Measurements from ENCODE around the gene TAGLN. TPM values are rescaled to one million over a fixed set of nuclear protein-coding genes. Genes with fewer than 3 reads are reported as not detected.

The TAGLN gene
- total and polyA plus RNA-seq, 10 donors = 117 to 1,088 (median 350) TPM

GRCh38 chr11:117222991-117223740 is 24.0 kb downstream of the TAGLN start:
- Histone ChIP-seq H3K4me1 (peaks cover 0 to 83% (median 45%) of the 10 kb centered on the region in 6 donors), H3K27me3 (replicated peaks in 1 of 7) (no peaks in the 10 kb centered on the region), H3K27ac (peak overlapping the region in 4 of 8 donors; percentile 45 to 78 (median 74)), H3K9me3 (no peaks in the 10 kb centered on the region), H3K36me3 (peaks cover 2 to 100% (median 96%) of the 10 kb centered on the region in 6 donors), H3K4me3 (no peak overlapping the region)
- WGBS, 5 donors = 94 to 97% (median 96%) methylated on average over 14 of the region's 14 CpGs
- intact Hi-C loops (cut with DNase I; ENCODE audit: low total_unique reads) = loop anchor here (10.0 kb wide), 2 partner anchors 118 to 348 kb away; no protein-coding TSS in a partner anchor
- TF ChIP-seq CTCF (IDR thresholded peaks at IDR 0.05 in 8 of 11, conservative IDR thresholded peaks at IDR 0.05 in 3 of 11) (no peak), POLR2A (IDR thresholded peaks at IDR 0.05) (no peak), POLR2AphosphoS5 (IDR thresholded peaks at IDR 0.05) (peak in 1 of 3 donors; percentile 18)
- DNase-seq = no peak

- intact Hi-C loops (cut with DNase I; ENCODE audit: low total_unique reads) = loop anchor here (10.0 kb wide), 2 partner anchors 119 to 349 kb away; no protein-coding TSS in a partner anchor
- Histone ChIP-seq H3K4me3 (no peak overlapping the region), H3K4me1 (peaks cover 1 to 77% (median 45%) of the 10 kb centered on the region in 6 donors), H3K27ac (peak overlapping the region in 3 of 8 donors; percentile 45 to 78 (median 76)), H3K27me3 (replicated peaks in 1 of 7) (no peaks in the 10 kb centered on the region), H3K9me3 (no peaks in the 10 kb centered on the region), H3K36me3 (peaks cover 2 to 100% (median 96%) of the 10 kb centered on the region in 6 donors)
- WGBS, 5 donors = 79 to 89% (median 85%) methylated on average over 16 to 17 of the region's 17 CpGs
- DNase-seq = no peak
- TF ChIP-seq POLR2AphosphoS5 (IDR thresholded peaks at IDR 0.05) = no peak
- no peak for TF ChIP-seq POLR2A (IDR thresholded peaks at IDR 0.05)
- no peak for TF ChIP-seq CTCF (IDR thresholded peaks at IDR 0.05 in 8 of 11, conservative IDR thresholded peaks at IDR 0.05 in 3 of 11)
These were observed 24.8 kb downstream of the TAGLN start for GRCh38 chr11:117223741-117224689.

GRCh38 chr11:117225553-117226170 is 26.5 kb downstream of the TAGLN start:
- Histone ChIP-seq H3K36me3 (peaks cover 2 to 96% (median 88%) of the 10 kb centered on the region in 6 donors), H3K4me3 (no peak overlapping the region), H3K4me1 (peaks cover 17 to 77% (median 53%) of the 10 kb centered on the region in 6 donors), H3K27me3 (replicated peaks in 1 of 7) (no peaks in the 10 kb centered on the region), H3K9me3 (no peaks in the 10 kb centered on the region), H3K27ac (no peak overlapping the region)
- intact Hi-C loops (cut with DNase I; ENCODE audit: low total_unique reads) = loop anchor here (10.0 kb wide), 2 partner anchors 121 to 351 kb away; no protein-coding TSS in a partner anchor
- WGBS, 5 donors = 92 to 97% (median 94%) methylated on average over 9 of the region's 9 CpGs
- DNase-seq = no peak
- TF ChIP-seq POLR2AphosphoS5 (IDR thresholded peaks at IDR 0.05) (no peak), CTCF (IDR thresholded peaks at IDR 0.05 in 8 of 11, conservative IDR thresholded peaks at IDR 0.05 in 3 of 11) (no peak), POLR2A (IDR thresholded peaks at IDR 0.05) (no peak)
